HL-60 (cell line): Measurements from ENCODE around the gene SFTPB.
"Not testable (repeated sequence)": the region's sequence is repeated elsewhere in the genome, so short reads cannot be mapped to it uniquely, and the experiment has no call there.

Source experiments
- DNase-seq, 2 experiments: peaks; one replicate each; pipeline ENCODE4 v3.0.0-alpha.2; 2010 to 2020; ENCODE audit warnings: low read depth in 1 of 2, low spot score in 1 of 2
- H3K27ac ChIP-seq: fragments of 250-450 bp; sonication (Bioruptor Pico); replicated peaks from 2 replicates; pipeline ENCODE4 v1.5.1; 2020; ENCODE audit warnings: mild to moderate bottlenecking, moderate library complexity
- H3K27me3 ChIP-seq: fragments of 250-450 bp; sonication (Bioruptor Pico); 2 replicates; pipeline ENCODE4 v1.5.1; 2021; ENCODE audit warnings: mild to moderate bottlenecking, moderate library complexity; ENCODE audit not compliant: insufficient read depth, poor library complexity, severe bottlenecking
- H3K4me3 ChIP-seq: replicated peaks from 2 replicates; pipeline ENCODE4 v1.5.1; 2011; ENCODE audit warnings: mild to moderate bottlenecking, control low read depth, low read length; ENCODE audit not compliant: insufficient read depth
- CTCF ChIP-seq: IDR thresholded peaks from one replicate; pipeline ENCODE4 v1.5.1; 2011; ENCODE audit warnings: low read length, control low read depth, inconsistent platforms; ENCODE audit not compliant: insufficient read depth
- GABPA ChIP-seq: IDR thresholded peaks from 2 replicates; pipeline ENCODE4 v1.6.1; 2012; ENCODE audit warnings: low read depth
- POLR2AphosphoS5 ChIP-seq: IDR thresholded peaks from 2 replicates; pipeline ENCODE4 v1.6.1; 2012; ENCODE audit warnings: low read depth
- REST ChIP-seq: IDR thresholded peaks from 2 replicates; pipeline ENCODE4 v1.6.1; 2012; ENCODE audit warnings: low read depth; ENCODE audit not compliant: insufficient replicate concordance
- SPI1 ChIP-seq: IDR thresholded peaks from 2 replicates; pipeline ENCODE4 v1.6.1; 2012; ENCODE audit warnings: low read depth, mild to moderate bottlenecking, borderline replicate concordance

Gene SFTPB

GRCh38 chr2:85673716-85674375, 5.8 kb upstream of the SFTPB start:
- no peak for TF ChIP-seq SPI1
- TF ChIP-seq POLR2AphosphoS5: no peak
- TF ChIP-seq CTCF: no peak
- no peak for TF ChIP-seq REST
- TF ChIP-seq GABPA: no peak

GRCh38 chr2:85672456-85672855, 4.5 kb upstream of the SFTPB start:
- Histone ChIP-seq H3K27me3 (no peaks in the 10 kb centered on the region), H3K4me3 (no peak overlapping the region), H3K27ac (peak overlapping the region; percentile 69)
- DNase-seq: peak; percentile 53 to 81
- TF ChIP-seq GABPA (no peak), REST (no peak), POLR2AphosphoS5 (no peak), SPI1 (peak; percentile 59), CTCF (no peak)

More at GRCh38 chr2:85673716-85674375, 5.8 kb upstream of the SFTPB start:
- Histone ChIP-seq H3K27ac (peak overlapping the region; percentile 69), H3K27me3 (no peaks in the 10 kb centered on the region), H3K4me3 (no peak overlapping the region)
- no peak for DNase-seq

DNA sequence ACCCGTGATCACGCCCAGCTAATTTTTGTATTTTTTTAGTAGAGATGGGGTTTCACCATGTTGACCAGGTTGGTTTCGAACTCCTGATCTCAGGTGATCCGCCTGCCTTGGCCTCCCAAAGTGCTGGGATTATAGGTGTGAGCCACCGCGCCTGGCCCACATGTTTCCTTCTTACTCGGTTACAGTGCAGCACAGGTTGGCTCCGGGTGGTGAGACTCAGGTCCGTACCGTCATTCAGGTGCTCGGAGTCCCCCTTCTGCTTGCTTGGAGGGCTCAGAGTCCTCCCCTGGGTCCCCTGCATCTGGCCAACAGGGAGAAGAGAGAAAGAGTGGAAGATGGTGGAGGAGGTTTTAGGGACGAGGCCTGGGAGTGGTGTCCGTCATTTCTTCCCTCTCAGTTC, 2.4 kb upstream of the SFTPB start:
- not testable (repeated sequence) for H3K27ac ChIP-seq, H3K27me3 ChIP-seq, H3K4me3 ChIP-seq, DNase-seq

DNA sequence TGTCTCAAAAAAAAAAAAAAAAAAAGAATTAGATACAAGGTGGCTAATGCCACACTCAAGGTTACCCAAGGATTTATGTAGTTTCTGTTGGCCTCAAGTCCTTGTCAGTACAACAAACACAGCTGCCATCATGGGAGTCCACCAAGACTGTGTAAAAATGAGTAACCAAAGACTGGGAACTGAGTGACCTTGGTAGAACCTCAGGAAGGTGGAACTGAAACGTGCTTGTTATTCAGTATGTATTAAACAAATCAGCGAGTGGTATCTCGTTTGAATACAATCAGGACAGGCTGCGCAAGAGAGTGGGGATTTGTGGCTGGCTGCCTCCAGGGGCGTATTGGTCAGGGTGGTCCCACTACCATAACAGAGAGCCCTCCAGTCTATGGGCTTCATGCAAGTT, 1.6 kb upstream of the SFTPB start:
- TF ChIP-seq SPI1: no peak
- TF ChIP-seq CTCF: no peak
- TF ChIP-seq POLR2AphosphoS5: no peak
- no peak for TF ChIP-seq REST
- no peak for TF ChIP-seq GABPA
- H3K4me3 ChIP-seq: no peak overlapping the region
- DNase-seq: no peak
- no peak overlapping the region for H3K27ac ChIP-seq
- H3K27me3 ChIP-seq: no peaks in the 10 kb centered on the region
